OCI-LY7 (cell line): ENCODE data around the gene FCER1G.

ENCODE experiments used
- EZH2phosphoT487 ChIP-seq: fragments of 200-600 bp; sonication (generic); IDR thresholded peaks from 2 replicates; pipeline ENCODE4 v1.6.1; 2018; ENCODE audit warnings: low read depth, borderline replicate concordance, mild to moderate bottlenecking, mixed run types, antibody characterized with exemption, low read length, moderate library complexity, mixed read lengths
- TF ChIP-seq, protein P1 (sequence below): fragments of 200-600 bp; sonication (generic); conservative IDR thresholded peaks from 2 replicates; pipeline ENCODE4 v1.5.1; 2014; ENCODE audit warnings: mild to moderate bottlenecking, antibody characterized with exemption, low read length, moderate library complexity, mixed read lengths

DNA sequence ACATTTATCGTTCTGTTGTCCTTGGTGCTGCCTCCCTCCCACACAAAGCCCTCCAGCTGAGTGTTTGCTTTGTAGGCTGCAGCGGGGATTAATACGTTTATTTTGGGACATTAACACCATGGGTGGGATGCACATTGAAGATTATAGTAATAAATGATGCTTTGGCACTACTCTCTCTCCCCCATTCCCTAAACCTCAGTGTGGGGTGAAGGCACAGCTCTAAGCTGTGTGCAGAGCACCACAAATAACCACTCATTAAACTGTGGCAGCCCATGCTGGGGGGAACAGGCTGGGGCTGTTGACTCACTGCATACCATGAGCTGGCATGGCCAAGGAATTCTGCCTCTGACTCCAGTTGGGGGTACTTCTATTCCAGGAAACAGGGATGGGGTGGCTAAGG is 51.1 kb downstream of the FCER1G start:
- no peak for TF ChIP-seq EZH2phosphoT487
- TF ChIP-seq, protein P1, sequence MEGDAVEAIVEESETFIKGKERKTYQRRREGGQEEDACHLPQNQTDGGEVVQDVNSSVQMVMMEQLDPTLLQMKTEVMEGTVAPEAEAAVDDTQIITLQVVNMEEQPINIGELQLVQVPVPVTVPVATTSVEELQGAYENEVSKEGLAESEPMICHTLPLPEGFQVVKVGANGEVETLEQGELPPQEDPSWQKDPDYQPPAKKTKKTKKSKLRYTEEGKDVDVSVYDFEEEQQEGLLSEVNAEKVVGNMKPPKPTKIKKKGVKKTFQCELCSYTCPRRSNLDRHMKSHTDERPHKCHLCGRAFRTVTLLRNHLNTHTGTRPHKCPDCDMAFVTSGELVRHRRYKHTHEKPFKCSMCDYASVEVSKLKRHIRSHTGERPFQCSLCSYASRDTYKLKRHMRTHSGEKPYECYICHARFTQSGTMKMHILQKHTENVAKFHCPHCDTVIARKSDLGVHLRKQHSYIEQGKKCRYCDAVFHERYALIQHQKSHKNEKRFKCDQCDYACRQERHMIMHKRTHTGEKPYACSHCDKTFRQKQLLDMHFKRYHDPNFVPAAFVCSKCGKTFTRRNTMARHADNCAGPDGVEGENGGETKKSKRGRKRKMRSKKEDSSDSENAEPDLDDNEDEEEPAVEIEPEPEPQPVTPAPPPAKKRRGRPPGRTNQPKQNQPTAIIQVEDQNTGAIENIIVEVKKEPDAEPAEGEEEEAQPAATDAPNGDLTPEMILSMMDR, result no peak
